Measurements from ENCODE around the gene RABEPK. TPM values are rescaled to one million over a fixed set of nuclear protein-coding genes. Genes with fewer than 3 reads are reported as not detected.
"Not testable (repeated sequence)": the region's sequence is repeated elsewhere in the genome, so short reads cannot be mapped to it uniquely, and the experiment has no call there.

Gene RABEPK
- total and polyA plus RNA-seq, 11 donors, result 7.4 to 31.1 (median 10.6) TPM

DNA sequence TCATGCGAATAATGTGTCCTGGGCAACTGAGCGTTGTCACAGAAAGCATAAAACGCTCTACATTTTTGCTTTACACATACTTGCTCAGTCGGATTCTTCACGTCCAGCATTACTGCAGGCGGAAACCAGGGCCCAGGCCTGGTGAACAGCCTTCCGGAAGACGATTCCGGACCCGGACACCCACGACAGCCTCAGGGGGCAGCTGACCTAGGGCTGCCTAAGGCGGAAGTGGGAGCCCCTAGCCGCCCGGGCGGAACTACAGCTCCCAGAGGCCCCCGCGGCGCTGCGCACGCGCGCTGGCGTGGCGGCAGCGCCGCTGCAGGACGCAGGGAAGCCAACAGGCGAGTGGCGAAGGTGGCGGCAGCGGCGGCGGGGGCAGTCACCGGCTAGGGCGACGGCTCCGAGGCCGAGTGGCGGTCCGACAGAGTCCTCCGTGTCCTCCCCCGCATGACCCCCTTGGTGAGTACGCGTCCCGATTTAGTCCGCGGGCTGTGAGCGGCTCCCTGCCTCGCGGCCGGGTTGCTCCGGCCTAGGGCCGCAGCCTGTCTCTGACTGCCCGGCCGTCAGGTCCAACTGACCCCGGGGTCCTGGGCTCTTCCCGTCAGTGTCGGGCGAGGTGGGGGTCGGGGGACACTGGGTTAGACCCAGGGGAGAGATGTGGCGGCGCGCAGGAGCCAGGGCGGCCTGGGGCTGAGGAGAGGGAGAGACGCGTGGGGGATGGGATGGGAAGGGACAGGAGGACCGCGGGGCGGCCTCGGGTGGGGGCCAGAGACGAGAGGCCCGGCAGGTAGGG, 61.4 kb downstream of the RABEPK start, which contains the start of gene GAPVD1:
Gene GAPVD1, plus strand, starts transcription at position 326 of the 793 bp plus-strand sequence. CDS start 37,096 bp downstream, outside the sequence.
- WGBS, 4 donors, result 3 to 5% (median 4%) methylated on average over 40 to 72 of the region's 72 CpGs
- Histone ChIP-seq H3K4me3 (peak within 1 kb of the TSS; percentile 66 to 100 (median 91)), H3K27ac (peak within 1 kb of the TSS; percentile 37 to 97 (median 85)), H3K9me3 (no peaks in the 10 kb centered on the region), H3K27me3 (peaks cover 0 to 4% (median 0%) of the 10 kb centered on the region in 9 donors), H3K36me3 (peaks cover 0 to 18% (median 3%) of the 10 kb centered on the region in 9 donors), H3K4me1 (peaks cover 0 to 64% (median 20%) of the 10 kb centered on the region in 12 donors)
- DNase-seq (peak; percentile 88 to 95 (median 91)), ATAC-seq (peak; percentile 96 to 99 (median 98))
- intact Hi-C loops (cut with DNase I), result loop anchor here in 3 of 10 donors (1.0 to 10.0 kb wide), 2 partner anchors 20 to 113 kb away; partner anchors contain the start of gene HSPA5 (in 2 of the 3)
- peak in 10 of 12 donors; percentile 20 to 68 (median 50) for TF ChIP-seq CTCF (IDR thresholded peaks at IDR 0.05)
- TF ChIP-seq POLR2A (IDR thresholded peaks at IDR 0.05), result peak in 1 of 2 donors; percentile 74

DNA sequence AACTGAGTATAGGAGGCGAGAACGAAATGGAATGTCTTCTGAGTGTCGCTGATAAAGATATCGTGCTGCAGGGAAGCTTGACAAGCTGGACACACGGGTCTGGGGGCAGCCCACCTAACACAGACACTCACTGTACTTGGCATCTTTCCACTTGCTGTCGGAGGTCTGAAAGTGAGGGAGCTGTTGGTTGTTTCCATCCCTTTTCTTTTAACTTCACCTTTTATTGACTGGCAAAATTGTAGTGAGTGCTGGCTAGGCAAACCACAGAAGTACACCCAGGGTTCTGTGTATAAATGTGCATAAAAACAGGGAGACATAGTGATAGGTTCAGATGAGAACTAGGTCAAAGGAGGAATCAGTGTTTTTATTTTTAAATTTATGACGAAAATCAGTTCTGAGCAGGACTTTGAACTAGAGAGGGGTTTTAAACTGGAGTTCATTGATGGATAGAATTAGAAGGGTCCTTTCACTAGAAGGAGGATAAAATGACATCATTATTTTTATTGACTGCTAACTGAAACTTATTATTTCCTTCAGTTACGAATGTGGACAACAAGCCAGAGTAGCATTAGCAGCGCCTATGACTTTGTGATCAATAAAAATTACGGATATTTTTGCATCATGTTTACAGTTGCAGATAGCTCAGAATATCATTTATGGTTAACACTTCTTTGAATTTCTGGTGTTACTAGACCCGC, 62.1 kb downstream of the RABEPK start:
- peak overlapping the region in 10 of 12 donors; percentile 50 to 97 (median 85) for H3K27ac ChIP-seq
- peaks cover 0 to 64% (median 20%) of the 10 kb centered on the region in 12 donors for H3K4me1 ChIP-seq
- intact Hi-C loops (cut with DNase I), result loop anchor here in 1 of 10 donors (10.0 kb wide), 1 partner anchor 112 kb away; no protein-coding TSS in a partner anchor

DNA sequence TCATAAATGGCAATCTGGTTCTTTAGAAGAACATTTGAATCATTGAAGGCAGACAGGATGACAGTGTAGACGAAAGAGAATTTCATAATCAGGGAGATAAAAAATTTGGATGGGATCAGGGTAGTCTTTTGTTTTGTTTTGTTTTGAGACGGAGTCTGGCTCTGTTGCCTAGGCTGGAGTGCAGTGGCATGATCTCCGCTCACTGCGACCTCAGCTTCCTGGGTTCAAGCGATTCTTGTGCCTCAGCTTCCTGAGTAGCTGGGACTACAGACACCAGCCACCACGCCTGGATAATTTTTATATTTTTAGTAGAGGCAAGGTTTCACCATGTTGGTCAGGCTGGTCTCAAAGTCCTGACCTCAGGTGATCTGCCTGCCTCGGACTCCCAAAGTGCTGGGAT, 63.7 kb downstream of the RABEPK start:
- intact Hi-C loops (cut with DNase I), result loop anchor here in 1 of 10 donors (10.0 kb wide), 1 partner anchor 111 kb away; no protein-coding TSS in a partner anchor
- H3K27me3 ChIP-seq, ATAC-seq, H3K9me3 ChIP-seq, DNase-seq, H3K4me3 ChIP-seq: not testable (repeated sequence)
- peaks cover 0 to 64% (median 21%) of the 10 kb centered on the region in 12 donors for H3K4me1 ChIP-seq
- peak overlapping the region in 1 of 12 donors; percentile 4 for H3K27ac ChIP-seq
- WGBS, 4 donors, result 61 to 73% (median 68%) methylated on average over 7 of the region's 7 CpGs
- peaks cover 0 to 27% (median 5%) of the 10 kb centered on the region in 9 donors for H3K36me3 ChIP-seq

More for the DNA sequence above, 62.1 kb downstream of the RABEPK start:
- ATAC-seq, result no peak
- Histone ChIP-seq H3K27me3 (no peaks in the 10 kb centered on the region), H3K4me3 (peak overlapping the region; percentile 66 to 100 (median 91)), H3K36me3 (peaks cover 0 to 25% (median 5%) of the 10 kb centered on the region in 9 donors), H3K9me3 (no peaks in the 10 kb centered on the region)
- no peak for DNase-seq
- TF ChIP-seq CTCF (IDR thresholded peaks at IDR 0.05) (no peak), POLR2A (IDR thresholded peaks at IDR 0.05) (no peak)
- WGBS, 4 donors, result 22 to 26% (median 23%) methylated on average over 11 of the region's 11 CpGs

GRCh38 chr9:125268394-125269013, 68.2 kb downstream of the RABEPK start:
- intact Hi-C loops (cut with DNase I), result loop anchor here in 1 of 10 donors (10.0 kb wide), 1 partner anchor 106 kb away; no protein-coding TSS in a partner anchor
- WGBS, 4 donors, result 55 to 71% (median 61%) methylated on average over 6 of the region's 6 CpGs
- H3K36me3 ChIP-seq, result peaks cover 0 to 41% (median 9%) of the 10 kb centered on the region in 9 donors

More at GRCh38 chr9:125268394-125269013, 68.2 kb downstream of the RABEPK start:
- no peak for DNase-seq
- H3K4me1 ChIP-seq, result peaks cover 0 to 55% (median 15%) of the 10 kb centered on the region in 12 donors
- H3K4me3 ChIP-seq, result no peak overlapping the region
- no peak for TF ChIP-seq POLR2A (IDR thresholded peaks at IDR 0.05)
- no peak for TF ChIP-seq CTCF (IDR thresholded peaks at IDR 0.05)
- no peak for ATAC-seq
- H3K27me3 ChIP-seq, result no peaks in the 10 kb centered on the region
- no peaks in the 10 kb centered on the region for H3K9me3 ChIP-seq
- no peak overlapping the region for H3K27ac ChIP-seq

All from heart left ventricle (tissue), 16 donors.